HG03025 (cell line): ENCODE results near the gene ANP32A.

Source experiments
- ATAC-seq: cut with Tn5 transposase; IDR thresholded peaks from one replicate; pipeline ENCODE4 v1.9.1; 2021; ENCODE audit warnings: mild to moderate bottlenecking, moderate library complexity; ENCODE audit not compliant: unreplicated experiment, low FRiP score

The ANP32A gene

DNA sequence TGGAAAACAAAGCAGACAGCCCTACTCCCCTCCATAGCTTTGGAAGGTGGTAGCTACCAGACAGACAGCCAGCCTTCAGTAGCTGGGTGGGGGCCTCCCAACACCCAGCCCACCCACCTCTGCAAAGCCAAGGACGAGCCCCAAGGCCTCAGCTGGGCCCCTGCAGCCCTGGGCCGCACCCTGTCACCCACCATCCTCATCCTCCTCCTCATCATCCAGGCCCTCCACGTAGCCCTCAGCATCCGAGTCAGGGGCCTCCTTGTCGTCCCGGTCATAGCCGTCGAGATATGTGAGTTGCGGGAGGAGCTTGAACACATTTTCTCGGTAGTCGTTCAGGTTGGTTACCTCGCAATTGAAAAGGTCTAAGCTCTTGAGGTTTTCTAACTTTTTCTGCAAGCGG lies 36.5 kb downstream of the ANP32A start:
- ATAC-seq: no peak

GRCh38 chr15:68783226-68784058 lies 37.3 kb downstream of the ANP32A start:
- no peak for ATAC-seq

DNA sequence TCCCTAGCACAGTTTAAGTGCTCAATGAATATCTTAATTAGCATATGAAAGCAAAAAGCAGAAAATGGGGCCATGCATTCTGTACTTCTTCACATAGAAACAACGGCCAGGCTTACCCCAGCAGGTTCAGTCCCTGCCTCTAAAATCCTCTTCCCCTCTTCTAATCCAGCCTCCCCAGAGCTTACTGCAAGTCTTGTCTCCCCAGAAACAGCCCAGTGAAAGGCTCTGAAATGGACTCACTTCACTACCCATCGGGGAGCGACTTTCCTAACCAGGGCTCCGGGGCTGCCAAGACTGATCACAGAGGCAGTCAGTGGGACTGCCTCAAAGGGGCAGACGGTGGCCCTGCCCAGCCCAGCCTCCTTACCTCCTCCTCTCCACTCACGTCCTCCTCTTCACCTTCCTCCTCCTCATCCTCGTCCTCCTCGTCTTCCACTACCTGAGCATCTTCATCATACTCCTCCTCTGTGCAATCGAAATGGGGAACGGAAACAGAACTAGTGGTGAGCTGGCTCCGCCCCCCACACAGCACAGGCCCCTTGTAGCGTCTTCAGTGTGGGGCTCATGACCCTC lies 38.0 kb downstream of the ANP32A start:
- no peak for ATAC-seq

GRCh38 chr15:68781766-68782588 lies 38.7 kb downstream of the ANP32A start:
- no peak for ATAC-seq

GRCh38 chr15:68781217-68781616 lies 39.5 kb downstream of the ANP32A start:
- ATAC-seq: no peak

DNA sequence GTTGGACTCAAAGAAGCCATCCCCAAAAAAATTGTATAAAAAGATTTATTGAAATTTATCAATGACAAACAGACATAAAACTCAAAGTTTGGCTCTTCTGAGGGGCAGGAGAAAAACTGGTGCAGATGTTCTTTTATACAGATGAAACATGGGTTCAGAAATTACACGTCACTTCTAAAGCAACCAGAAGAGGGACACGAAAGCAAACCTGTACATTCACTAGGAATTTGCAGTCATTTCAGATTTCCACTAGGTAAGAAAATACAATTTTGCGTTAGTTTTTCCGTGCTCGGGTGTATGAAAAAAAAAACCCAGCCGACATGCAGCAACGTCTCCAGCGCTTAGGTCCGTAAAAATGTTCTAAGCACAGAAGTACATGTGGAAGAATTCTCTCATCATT lies 41.8 kb downstream of the ANP32A start:
- ATAC-seq: no peak

DNA sequence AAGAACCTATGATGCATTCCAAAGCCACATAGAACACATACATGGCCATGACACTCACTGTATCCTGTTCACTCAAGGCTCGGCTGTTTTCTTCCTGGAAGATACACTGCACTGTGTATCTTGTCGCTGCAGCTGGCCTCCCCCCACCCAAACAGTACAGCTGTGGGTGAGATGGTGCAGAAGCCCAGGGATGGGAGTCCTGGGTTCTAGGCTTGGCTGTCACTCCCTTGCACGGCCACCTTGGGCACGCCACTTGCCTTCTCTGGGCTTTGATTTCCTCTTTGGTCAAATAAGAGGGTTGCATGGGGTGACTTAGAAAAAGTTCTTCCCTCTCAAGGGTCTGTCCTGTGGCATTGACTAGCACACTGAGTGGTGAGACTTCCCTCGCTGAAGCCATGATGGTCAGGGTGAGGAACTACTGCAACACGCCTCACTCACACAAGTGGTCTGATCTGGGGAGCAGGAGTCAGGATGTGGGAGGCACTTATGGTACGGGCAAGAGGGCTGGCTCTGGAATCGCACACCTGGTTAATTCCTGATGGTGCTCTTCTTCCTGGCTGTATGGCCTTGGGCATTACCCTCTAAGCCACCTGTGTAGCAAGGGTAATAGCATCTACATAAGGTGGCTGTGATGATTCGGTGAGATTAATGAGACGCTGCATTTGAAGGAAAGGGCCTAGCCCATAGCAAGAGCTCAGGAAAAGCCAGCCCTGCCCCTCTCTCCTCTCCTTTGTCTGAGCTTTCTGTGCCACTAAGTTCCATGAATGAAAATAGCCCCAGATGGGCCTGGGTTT lies 44.0 kb downstream of the ANP32A start:
- ATAC-seq: no peak

DNA sequence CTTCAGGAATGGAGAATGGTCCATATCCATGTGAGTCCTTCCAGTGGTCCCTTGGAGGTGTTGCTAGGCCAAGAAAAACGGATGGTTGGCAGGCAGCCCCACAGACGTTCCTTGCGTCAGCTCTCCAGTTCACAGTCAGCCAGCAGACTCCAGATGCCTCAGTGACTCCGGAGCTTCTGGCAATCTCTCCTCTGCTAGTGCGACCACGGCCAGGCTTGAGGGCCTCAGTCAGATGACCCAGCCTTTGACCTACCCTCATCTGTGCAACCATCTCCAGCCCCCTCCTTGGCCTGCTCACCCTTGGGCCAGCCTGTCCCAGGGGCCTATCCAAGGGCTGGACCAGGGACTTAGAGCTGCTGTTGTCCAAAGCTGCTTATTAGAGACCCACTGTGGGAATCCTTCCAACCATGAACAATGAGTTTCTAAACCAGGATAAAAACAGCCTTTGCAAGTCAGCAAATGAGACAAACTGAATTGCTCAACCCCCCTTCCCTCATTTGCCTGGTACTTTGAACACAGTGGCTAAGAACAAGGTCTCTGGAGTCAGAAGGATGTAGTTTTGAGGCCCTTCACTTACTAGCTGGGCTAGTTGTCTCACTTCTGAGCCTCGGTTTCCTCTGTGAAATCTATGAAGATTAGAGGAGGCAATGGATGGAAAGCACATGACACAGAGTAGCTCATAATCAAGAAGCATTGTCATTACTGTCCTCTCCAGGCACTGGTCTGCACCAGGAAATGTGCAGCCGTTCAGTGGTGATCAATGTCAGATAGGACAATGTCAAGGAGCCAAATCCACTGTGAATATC lies 44.8 kb downstream of the ANP32A start:
- ATAC-seq: no peak

GRCh38 chr15:68775236-68775577 lies 45.5 kb downstream of the ANP32A start:
- ATAC-seq: no peak

DNA sequence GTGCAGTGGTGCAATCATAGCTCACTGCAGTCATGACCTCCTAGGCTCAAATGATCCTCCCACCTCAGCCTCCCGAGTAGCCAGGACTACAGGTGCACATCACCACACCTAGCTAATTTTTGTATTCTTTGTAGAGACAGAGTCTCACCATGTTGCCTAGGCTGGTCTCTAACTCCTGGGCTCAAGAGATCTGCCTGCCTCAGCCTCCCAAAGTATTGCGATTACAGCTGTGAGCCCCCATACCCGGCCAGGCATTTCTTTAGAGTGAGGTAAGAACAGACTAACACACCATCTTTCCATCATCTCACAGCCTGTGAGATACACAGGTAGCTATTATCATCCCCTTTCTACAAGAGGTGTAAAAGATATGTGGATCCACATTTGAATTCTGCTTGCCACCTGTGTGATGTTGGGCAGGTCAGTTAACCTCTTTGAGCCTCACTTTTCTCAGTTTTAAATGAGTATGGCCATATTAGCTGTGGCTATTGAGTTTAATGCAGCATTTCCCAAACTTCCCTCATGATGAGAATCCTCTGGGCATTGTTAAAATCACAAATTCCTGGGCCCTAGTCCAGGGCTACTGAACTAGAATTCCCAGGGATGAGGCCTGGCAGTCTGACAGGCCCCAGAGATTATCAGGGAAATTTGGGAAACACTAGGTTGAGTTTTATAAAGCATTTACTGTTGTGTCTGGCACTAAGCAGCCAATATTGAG lies 46.0 kb downstream of the ANP32A start:
- no peak for ATAC-seq

DNA sequence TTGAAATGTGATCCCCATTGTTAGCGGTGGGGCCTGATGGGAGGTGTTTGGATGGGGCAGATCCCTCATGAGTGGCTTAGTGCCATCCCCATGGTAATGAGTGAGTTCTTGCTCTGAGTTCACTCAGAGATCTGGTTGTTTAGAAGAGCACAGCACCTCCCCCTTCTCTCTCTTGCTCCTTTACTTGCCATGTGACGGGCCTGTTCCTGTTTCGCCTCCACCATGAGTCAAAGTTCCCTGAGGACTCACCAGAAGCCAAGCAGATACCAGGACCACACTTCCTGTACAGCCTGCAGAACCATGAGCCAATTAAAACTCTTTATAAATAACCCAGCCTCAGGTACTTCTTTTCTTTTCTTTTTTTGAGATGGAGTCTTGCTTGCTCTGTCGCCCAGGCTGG lies 46.6 kb downstream of the ANP32A start:
- ATAC-seq: no peak

GRCh38 chr15:68773036-68773435 lies 47.7 kb downstream of the ANP32A start:
- ATAC-seq: no peak

DNA sequence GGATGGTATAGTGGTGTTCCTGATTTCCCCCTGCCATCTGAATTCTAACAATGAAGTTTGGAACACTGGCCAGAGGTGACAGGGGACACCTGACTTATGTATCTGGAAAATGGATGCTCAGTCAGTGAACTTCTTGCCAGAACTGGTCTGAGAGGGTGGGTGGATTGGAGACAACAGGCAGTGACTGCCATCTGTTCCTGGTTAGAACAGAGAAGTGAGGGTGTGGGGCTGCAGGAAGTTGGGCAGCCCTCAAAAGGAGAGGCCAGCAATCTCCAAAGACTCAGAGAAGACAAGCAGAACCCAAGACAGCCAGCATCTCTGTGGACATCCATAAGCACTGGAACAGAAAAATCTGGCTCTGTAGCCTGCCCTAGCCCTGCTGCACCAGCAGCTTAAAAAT lies 50.5 kb downstream of the ANP32A start:
- no peak for ATAC-seq

GRCh38 chr15:68769702-68770101 lies 51.0 kb downstream of the ANP32A start:
- no peak for ATAC-seq

GRCh38 chr15:68768321-68768720 lies 52.4 kb downstream of the ANP32A start:
- ATAC-seq: no peak

DNA sequence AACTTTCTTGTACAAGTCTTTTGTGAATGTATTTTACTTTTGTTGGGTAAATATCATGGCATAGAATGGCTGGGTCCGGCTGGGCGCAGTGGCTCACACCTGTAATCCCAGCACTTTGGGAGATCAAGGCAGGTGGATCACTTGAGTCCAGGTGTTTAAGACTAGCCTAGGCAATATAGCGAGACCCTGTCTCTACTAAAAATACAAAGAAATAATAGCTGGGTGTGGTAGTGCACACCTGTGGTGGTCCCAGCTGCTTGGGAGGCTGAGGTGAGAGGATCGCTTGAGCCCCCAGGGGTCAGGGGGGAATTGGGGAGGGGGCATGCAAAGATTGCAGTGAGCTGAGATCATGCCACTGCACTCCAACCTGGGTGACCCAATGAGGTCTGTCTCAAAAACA lies 52.9 kb downstream of the ANP32A start:
- ATAC-seq: no peak

GRCh38 chr15:68765602-68766368 lies 54.9 kb downstream of the ANP32A start:
- no peak for ATAC-seq

GRCh38 chr15:68764090-68764489 lies 56.6 kb downstream of the ANP32A start:
- no peak for ATAC-seq

DNA sequence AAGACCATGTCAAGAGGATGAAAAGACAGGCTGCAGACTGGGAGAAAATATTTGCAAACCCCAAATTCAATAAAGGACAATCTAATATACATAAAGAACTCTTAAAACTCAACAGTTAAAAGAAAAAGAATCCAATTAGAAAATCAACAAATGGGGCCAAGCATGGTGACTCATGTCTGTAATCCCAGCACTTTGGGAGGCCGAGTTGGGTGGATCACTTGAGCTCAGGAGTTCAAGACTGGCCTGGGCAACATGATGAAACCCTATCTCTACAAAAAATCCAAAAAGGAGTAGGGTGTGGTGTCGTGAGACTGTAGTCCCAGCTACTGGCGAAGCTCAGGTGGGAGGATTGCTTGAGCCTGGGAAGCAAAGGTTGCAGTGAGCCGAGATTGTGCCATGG lies 57.6 kb downstream of the ANP32A start:
- ATAC-seq: no peak
